Small intestine (tissue), 7 donors: Measurements from ENCODE around the gene NEK9. TPM values are rescaled to one million over a fixed set of nuclear protein-coding genes. Genes with fewer than 3 reads are reported as not detected.

Experiments
- DNase-seq, 2 donors: peaks; one replicate each; pipeline versions ENCODE4 v3.0.0 to v3.0.0-alpha.2; 2013
- FAIRE-seq: peaks from 2 replicates; lab custom pipeline; 2012; peaks lifted over from hg19 to GRCh38; lab: Jason Lieb, UNC
- H3K27ac ChIP-seq, 3 donors: one replicate each; pipeline ENCODE4 v1.5.1; 2013; ENCODE audit warnings: low read length in 2 of 3, mild to moderate bottlenecking in 2 of 3, control low read depth in 1 of 3, inconsistent platforms in 1 of 3, low read depth in 1 of 3, moderate library complexity in 1 of 3
- H3K27me3 ChIP-seq, 3 donors: one replicate each; pipeline ENCODE4 v1.6.1; 2013; ENCODE audit warnings: low read length in 3 of 3, inconsistent platforms in 1 of 3; ENCODE audit not compliant: control insufficient read depth in 3 of 3, insufficient read depth in 3 of 3
- H3K36me3 ChIP-seq, 3 donors: one replicate each; pipeline ENCODE4 v1.6.1; 2013; ENCODE audit warnings: low read length in 3 of 3, inconsistent platforms in 1 of 3, low read depth in 1 of 3, mild to moderate bottlenecking in 1 of 3, moderate library complexity in 1 of 3; ENCODE audit not compliant: control insufficient read depth in 3 of 3, insufficient read depth in 2 of 3
- H3K4me1 ChIP-seq, 3 donors: one replicate each; pipeline ENCODE4 v1.6.1; 2013; ENCODE audit warnings: low read length in 2 of 3, inconsistent platforms in 1 of 3, low read depth in 1 of 3, mild to moderate bottlenecking in 1 of 3, moderate library complexity in 1 of 3; ENCODE audit not compliant: control insufficient read depth in 3 of 3, insufficient read depth in 2 of 3
- H3K4me3 ChIP-seq, 3 donors: one replicate each; pipeline ENCODE4 v1.5.1; 2013; ENCODE audit warnings: low read length in 3 of 3, control low read depth in 1 of 3, inconsistent platforms in 1 of 3, low read depth in 1 of 3, mild to moderate bottlenecking in 1 of 3, moderate library complexity in 1 of 3
- H3K9me3 ChIP-seq, 2 donors: one replicate each; pipeline ENCODE4 v1.6.1; 2013; ENCODE audit warnings: low read depth in 1 of 2, low read length in 1 of 2; ENCODE audit not compliant: control insufficient read depth in 2 of 2, insufficient read depth in 1 of 2
- WGBS, 3 donors: extraction: QIAGEN DNeasy Blood & Tissue Kit; methylation state at CpG; one replicate each; pipeline ENCODE4 v1.1.7; 2013; 5-methylcytosine and 5-hydroxymethylcytosine counted together
- polyA plus RNA-seq, 4 donors: library from polyadenylated mRNA; stranded (reverse) in 3 of 4; unstranded in 1 of 4; fragments of 200-250 nt in 3 of 4; fragments of 120-200 nt in 1 of 4; gene quantifications; one replicate each; pipeline versions ENCODE4 v1.2.1 to v1.2.3, GENCODE V29; 2013
- donor health status: healthy with polysubstance abuse.
- donor health status: control.
- donor health status: control.
- donor health status: Bipolar disorder and iron deficiency.
- donor health status: healthy.

NEK9 gene
- polyA plus RNA-seq, 4 donors = 14.9 to 66.5 (median 25.2) TPM

DNA sequence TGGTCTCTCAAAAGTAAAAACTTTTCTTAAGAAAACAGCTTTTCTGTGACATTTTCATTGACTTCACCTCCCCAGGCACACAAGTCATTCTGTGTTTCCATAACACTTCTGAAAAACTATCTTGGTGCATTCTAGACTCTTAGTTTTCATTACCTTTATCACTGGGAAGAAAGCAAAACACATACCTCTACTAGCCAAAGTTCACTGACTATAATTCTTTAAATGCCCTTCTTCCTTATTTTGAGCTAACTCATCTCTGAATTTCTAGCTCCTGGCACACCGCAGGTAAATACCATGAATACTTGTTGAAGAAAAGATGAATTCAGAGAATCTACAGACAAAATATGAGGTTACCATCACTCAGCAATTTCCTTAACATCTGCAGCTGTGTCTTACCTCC is 96.7 kb downstream of the NEK9 start:
- Histone ChIP-seq H3K27ac (peak overlapping the region in 1 of 3 donors; percentile 15), H3K9me3 (no peaks in the 10 kb centered on the region), H3K4me1 (peaks cover 0 to 2% (median 2%) of the 10 kb centered on the region in 3 donors), H3K4me3 (no peak overlapping the region), H3K27me3 (no peaks in the 10 kb centered on the region), H3K36me3 (peaks cover 1 to 37% (median 5%) of the 10 kb centered on the region in 3 donors)
- 0% methylated on average over 1 of the region's 1 CpG for WGBS, 3 donors
- no peak for DNase-seq
- FAIRE-seq = no peak

Other genes starting within 250 kb of the NEK9 start
- gene DLST, start 245.1 kb downstream of the NEK9 start, polyA plus RNA-seq = 100 to 1,000 TPM in 2 of 4 donors, 10 to 100 TPM in 2; 94.2 to 110 (median 97.8) TPM
- 1 to 10 TPM; 1.8 to 3.5 (median 3.0) TPM for gene RPS6KL1, start 203.8 kb downstream of the NEK9 start, polyA plus RNA-seq
- gene PGF, start 171.5 kb downstream of the NEK9 start, polyA plus RNA-seq = 10 to 100 TPM in 2 of 4 donors, 1 to 10 TPM in 2; 1.6 to 14.0 (median 6.9) TPM
- gene EIF2B2, start 124.1 kb downstream of the NEK9 start, polyA plus RNA-seq = 10 to 100 TPM; 36.2 to 50.8 (median 44.8) TPM
- 10 to 100 TPM; 13.9 to 23.7 (median 17.6) TPM for gene MLH3, start 75.6 kb downstream of the NEK9 start, polyA plus RNA-seq
- gene ACYP1, start 63.0 kb downstream of the NEK9 start, polyA plus RNA-seq = 10 to 100 TPM; 15.9 to 27.1 (median 22.6) TPM
- 10 to 100 TPM in 1 of 4 donors, 1 to 10 TPM in 3; 3.4 to 15.9 (median 6.1) TPM for gene ZC2HC1C, start 57.4 kb downstream of the NEK9 start, polyA plus RNA-seq
- 100 to 1,000 TPM in 2 of 4 donors, 10 to 100 TPM in 2; 26.4 to 260 (median 135) TPM for gene TMED10, start 49.6 kb upstream of the NEK9 start, polyA plus RNA-seq
- gene FOS, start 151.8 kb upstream of the NEK9 start, polyA plus RNA-seq = 1,000 to 10,000 TPM in 1 of 4 donors, 100 to 1,000 TPM in 2, 10 to 100 TPM in 1; 71.6 to 1,102 (median 240) TPM